Stimulated activated CD4-positive, alpha-beta T cell treated with anti-CD3 and anti-CD28 coated beads, TNF-alpha, amount 100 ng/mL, for 24 hours (primary cell): ENCODE results near the gene PRDM15.

Experiments used
- DNase-seq, 3 experiments: peaks; one replicate each; pipeline ENCODE4 v3.0.0-alpha.2; 2020; ENCODE audit warnings: low read depth in 3 of 3

PRDM15 gene

DNA sequence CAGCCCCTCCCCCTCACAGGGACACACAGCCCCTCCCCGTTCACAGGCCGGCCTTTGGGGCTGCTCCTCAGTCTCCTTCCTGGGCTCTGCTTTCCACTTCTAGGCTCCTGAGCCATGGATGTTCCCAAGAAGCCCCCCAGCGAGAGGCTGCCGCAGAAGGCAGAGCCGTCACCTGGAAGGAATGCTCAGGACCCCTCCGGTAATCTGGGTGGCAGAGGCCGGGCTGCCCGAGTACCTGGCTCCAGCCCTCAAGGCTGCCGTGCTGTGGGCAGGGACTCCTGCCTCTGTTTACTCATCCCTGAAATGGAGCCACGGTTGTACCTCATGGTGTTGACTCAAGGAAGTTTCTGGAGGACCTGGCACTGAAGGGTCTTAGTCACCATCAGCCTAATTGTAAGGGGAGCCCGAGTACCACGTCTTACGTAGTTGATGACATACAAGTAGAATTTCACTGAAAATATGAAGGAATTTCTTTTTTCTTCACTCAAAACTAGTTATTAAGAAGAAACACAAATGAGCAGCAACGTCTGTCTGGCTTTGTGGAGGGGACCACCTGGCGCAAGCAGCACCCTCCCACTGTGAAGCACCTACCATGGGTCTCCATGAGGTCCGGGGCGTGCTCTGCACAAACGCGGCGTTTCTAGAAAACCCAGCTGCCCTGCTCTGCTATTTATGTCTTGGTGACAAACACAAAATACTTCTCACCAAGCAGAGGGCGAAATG, 33.7 kb downstream of the PRDM15 start:
- DNase-seq, result no peak

DNA sequence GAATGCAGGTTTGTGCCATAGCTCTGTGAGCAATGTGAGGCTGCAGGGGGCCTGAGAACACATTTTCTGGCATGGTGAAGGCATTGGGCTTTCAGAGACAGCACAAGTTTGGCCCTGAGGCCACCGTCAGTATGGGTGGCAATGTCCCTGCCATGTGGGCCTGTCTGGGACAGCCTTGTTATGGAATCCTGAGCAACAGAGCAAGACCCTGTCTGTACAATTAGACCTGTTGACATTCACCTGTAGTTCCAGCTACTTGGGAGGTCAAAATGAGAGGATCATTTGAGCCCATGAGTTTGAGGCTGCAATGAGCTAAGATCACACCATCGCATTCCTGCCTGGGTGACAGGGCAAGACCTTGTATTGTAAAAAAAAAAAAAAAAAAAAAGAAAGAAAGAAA, 35.6 kb downstream of the PRDM15 start:
- DNase-seq, result no peak

DNA sequence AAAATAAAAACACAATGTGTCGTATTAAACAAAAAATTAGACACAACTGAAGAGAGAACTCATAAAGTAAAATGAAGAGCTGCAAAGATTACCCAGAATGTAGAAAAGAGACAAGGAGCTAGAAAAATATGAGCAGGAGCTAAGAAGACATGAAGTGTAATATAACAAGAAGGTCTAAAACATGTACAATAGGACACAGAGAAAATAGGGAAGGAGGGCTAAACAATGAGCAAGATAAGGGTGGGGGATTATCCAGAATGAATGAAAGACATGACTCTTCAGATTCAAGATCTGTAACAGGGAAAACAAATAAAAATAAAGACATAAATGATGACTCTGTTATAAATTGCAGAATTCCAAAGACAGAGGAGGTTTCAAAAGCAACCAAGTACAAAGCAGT, 38.3 kb downstream of the PRDM15 start:
- no peak for DNase-seq

- DNase-seq, result no peak
These were observed 39.6 kb downstream of the PRDM15 start for GRCh38 chr21:41839387-41840000.

DNA sequence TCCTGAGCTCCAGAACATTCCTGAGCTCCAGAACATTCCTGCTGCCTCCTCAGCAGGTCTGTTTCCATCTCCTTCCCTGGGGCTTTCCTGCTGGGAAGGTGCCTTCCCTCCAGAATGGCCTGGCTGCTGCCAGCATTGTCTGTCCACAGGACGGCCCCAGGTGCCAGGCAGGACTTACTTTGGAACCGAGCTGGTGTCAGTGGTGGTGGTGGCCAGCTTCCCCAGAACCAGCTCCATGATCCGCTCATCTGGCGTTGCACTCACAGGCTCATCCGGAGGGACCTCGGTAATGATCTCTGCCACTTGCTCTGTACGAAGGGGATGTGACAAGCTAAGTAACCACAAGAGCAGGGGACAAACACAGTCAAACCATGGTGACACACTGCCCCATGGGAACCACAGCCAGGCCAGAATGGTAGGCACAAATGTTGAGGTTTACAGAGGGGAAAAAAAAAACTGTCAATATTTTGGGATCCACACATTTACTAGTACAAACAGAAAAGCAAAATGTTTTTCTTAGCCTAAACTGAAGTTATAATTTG, 41.3 kb downstream of the PRDM15 start:
- no peak for DNase-seq

DNA sequence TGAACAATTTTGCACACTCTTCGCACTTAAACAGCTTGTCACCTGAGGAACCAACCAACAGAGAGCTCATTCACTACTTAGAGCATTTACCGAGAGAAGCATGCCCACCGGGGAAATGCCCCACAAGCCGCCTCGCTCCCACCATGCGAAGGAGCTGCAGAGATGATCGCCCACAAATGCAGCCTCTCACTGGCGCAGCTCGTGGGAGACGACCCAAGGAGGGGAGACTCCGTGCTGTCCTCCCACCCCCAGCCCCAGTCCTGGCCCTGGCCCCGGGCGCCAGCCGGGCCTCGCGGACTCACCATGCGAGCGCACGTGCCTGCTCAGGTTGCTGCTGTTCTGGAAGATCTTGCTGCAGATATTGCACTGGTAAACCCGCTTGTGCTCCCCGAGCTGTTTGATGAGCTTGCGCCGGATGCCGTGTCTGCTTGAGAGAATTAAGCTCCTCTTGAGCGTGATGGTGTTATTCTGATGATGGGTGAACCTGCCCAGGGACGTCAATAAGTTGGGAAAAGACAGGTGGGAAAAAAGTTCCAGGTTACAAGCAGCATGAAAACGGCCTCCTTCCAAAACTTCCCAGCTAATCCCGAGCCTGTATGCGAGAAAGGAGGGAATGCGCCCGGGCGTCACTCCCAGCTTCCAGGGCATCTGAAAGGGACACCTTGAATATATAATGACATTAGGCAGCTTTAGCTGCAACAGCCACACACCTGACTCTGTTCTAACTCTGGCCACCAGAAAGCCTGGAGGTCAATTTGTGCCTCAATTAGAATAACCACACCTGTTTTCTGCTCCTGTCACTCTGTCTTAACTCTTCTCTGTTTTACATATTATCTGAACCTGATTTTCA, 42.8 kb downstream of the PRDM15 start:
- DNase-seq, result no peak

DNA sequence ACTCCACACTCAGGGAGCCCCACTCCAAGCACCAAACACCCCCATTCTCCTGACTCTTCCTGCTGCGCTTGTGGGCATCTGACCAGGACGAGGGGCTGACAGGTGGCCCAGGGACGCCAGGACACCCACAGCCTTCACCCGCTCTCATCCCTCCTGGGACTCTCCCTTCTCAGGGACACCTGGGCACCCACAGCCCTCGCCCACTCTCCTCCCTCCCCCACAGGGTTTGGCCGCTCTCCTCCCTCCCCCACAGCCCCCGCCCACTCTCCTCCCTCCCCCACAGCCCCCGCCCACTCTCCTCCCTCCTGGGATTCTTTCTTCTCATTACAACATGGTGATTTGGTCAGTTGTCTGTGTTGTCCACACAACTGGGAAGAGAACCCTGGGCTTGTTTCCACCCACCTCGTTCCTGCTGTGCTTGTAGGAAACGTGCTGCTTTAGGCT, 43.4 kb downstream of the PRDM15 start:
- DNase-seq, result no peak

DNA sequence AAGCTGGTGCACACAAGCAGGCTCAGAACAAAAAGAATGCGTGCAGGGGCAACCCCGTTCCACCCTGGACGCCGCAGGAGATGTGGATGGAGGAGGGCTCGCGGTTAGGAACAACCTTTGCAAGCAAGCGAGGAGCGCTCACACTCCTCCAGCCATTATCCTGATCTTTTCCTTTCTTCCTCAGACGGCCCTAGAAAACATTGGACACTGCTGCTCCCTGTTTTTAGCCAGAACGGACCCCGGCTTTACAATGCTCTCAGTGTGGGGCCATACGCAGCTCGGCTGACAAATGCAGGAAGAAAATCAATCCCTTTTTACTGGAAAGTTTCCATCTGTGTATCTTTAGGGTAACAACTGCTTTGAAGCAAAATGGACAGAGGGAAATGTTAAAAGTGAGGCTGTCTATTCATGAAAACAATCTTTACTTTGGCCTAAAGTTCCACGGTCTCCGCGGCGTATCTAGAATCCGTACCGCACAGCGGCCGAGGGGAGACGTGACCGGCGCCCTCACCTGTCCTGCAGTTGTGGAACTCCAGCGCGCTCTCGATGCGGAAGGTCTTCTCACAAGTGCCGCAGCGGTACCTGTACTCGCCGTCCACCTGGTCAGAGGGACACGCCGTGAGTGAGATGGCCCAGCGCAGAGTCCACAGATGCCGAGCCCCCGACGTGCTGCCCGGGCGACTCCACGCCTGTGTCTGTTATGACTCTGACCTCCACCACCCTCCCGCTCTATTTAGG, 44.0 kb downstream of the PRDM15 start:
- no peak for DNase-seq

- no peak for DNase-seq
These were observed 44.8 kb downstream of the PRDM15 start for GRCh38 chr21:41834252-41834925.

DNA sequence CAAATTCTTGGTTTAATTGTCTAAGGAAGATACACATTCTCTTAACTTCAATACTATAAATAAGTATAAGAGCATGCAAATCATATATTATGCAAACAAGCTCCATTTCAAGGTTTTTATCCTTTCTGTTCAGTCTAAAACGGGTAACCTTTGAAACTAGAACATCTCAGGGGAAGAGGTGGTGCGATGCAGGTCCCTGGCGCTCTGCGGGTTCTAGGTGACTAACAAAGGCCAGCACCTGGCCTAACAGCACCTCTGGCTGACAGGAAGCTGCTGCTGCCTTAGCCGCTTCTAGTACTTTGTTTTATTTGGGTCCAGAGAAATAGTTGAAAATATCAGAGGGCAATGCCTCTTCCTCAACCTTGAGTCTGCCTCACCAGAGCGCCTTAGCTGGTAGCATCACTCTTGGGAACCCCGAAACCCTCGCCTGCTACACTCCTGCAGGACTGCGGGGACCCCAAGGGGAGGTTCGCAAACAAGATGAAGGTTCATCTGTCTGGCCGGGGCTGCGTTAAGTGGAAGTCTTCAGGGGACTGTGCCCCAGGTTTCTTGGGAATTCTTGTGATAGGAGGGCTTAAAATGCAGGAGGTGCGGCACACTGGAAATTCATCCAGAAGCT, 45.5 kb downstream of the PRDM15 start:
- DNase-seq, result no peak

DNA sequence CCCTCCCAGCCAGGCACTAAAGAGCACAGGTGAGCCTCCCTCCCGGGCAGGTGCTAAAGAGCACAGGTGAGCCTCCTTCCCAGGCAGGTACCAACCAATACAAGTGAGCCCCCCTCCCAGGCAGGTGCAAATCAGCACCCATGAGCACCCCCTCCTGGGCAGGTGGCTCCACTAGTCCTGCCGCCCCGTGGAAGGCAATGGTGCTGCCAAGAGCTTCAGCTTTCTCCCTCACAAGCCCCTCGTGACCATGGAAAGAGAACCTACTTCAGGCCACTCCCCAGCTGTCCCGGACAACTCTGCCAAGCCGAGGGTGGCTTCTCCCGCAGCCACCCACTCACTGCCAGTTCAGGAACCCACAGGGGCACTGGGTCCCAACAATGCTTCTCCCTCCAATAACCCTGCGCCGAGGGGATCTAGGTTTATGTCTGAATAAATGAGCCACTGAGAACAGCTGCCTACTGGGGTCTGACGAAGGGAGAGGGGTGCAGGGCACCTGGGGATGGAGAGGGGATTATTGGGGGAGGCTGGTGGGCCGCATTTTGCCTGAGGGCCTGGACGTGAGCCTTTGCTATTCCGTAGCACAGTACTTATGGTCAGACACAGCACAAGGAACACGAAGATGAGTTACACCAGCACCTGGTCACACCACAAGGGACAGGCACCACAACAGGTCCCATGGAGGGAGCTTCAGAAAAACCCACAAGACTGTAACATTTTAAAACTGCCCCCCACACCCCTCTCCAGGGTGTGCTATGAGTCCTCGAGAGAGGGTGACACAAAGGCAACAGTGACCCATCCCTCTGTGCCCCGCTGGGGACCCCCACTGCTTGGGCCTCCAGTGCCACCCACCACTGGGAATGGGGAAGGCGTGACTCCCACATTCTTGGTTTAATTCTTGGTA, 46.3 kb downstream of the PRDM15 start:
- DNase-seq, result no peak

GRCh38 chr21:41831866-41832595, 47.1 kb downstream of the PRDM15 start:
- no peak for DNase-seq

- no peak for DNase-seq
These were observed 47.7 kb downstream of the PRDM15 start for GRCh38 chr21:41831453-41831831.

GRCh38 chr21:41830764-41831452, 48.2 kb downstream of the PRDM15 start:
- DNase-seq, result no peak

GRCh38 chr21:41830145-41830707, 48.9 kb downstream of the PRDM15 start:
- DNase-seq, result no peak

DNA sequence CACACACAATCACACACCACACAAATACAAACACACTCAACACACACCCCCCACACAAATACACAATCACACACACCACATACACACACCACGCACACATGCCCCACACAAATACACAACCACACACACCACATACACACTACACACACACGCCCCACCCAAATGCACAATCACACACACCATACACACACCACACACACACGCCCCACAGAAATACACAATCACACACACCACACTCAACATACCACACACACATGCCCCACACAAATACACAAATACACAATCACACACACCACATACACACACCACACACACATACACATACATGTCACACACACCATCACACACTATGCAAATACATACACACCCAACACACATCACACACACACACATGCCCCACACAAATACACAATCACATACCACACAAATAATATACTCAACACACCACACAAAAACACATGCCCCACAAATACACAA, 50.2 kb downstream of the PRDM15 start:
- DNase-seq, result no peak

GRCh38 chr21:41827951-41828883, 50.9 kb downstream of the PRDM15 start:
- no peak for DNase-seq
